ENCODE results near the gene INPP4A.

DNA sequence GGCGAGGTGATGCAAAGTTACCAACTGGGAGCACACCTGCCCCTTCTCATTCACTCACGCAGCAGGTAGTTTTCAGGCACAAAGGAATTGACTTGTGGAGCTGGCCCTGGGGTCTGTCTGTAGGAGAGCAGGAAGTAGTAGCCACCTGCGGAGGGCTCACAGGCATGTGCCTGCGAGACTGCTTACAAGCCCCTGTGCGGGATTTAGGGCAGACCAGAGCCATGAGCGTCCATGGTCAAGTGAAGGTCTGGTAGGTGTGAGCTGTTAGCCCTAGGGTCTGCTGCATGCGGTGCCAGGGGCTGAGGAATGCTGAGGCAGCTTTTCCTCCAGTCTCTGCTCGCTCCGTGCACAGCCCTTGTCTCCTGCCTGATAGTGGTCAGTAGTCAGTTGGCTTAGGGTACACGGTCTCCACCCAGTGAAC is 18.9 kb downstream of the INPP4A start:
- TF ChIP-seq CTCF (IDR thresholded peaks at IDR 0.05) (no peak), POLR2A (IDR thresholded peaks at IDR 0.05) (no peak)
